H9 (cell line): ENCODE data around the gene ASXL1. TPM values are rescaled to one million over a fixed set of nuclear protein-coding genes. Genes with fewer than 3 reads are reported as not detected.

Experiments
- DNase-seq: peaks from one replicate; pipeline ENCODE4 v3.0.0-alpha.2; 2017
- H2AFZ ChIP-seq: one replicate; pipeline ENCODE4 v1.6.1; 2013; ENCODE audit warnings: mild to moderate bottlenecking, low read length, control low read depth, moderate library complexity
- H2AK5ac ChIP-seq: 2 replicates; pipeline ENCODE4 v1.6.1; 2013; ENCODE audit warnings: low read length, control low read depth, mixed read lengths; ENCODE audit not compliant: insufficient read length
- H2BK120ac ChIP-seq: one replicate; pipeline ENCODE4 v1.6.1; 2013; ENCODE audit warnings: low read depth, mild to moderate bottlenecking, low read length, control low read depth, inconsistent platforms; ENCODE audit not compliant: poor library complexity, severe bottlenecking
- H2BK12ac ChIP-seq: 2 replicates; pipeline ENCODE4 v1.6.1; 2013; ENCODE audit warnings: low read length, control low read depth, mixed read lengths, low read depth; ENCODE audit not compliant: insufficient read length
- H2BK15ac ChIP-seq: 2 replicates; pipeline ENCODE4 v1.6.1; 2013; ENCODE audit warnings: low read depth, low read length, control low read depth
- H2BK20ac ChIP-seq: one replicate; pipeline ENCODE4 v1.6.1; 2013; ENCODE audit warnings: low read depth, mild to moderate bottlenecking, low read length, control low read depth, inconsistent platforms; ENCODE audit not compliant: poor library complexity, severe bottlenecking
- H2BK5ac ChIP-seq: 2 replicates; pipeline ENCODE4 v1.6.1; 2013; ENCODE audit warnings: low read length, control low read depth, mixed read lengths; ENCODE audit not compliant: insufficient read length
- H3K14ac ChIP-seq: 2 replicates; pipeline ENCODE4 v1.6.1; 2013; ENCODE audit warnings: low read length, control low read depth; ENCODE audit not compliant: insufficient read depth
- H3K18ac ChIP-seq: 2 replicates; pipeline ENCODE4 v1.6.1; 2013; ENCODE audit warnings: low read depth, mild to moderate bottlenecking, mixed read lengths, low read length, control low read depth; ENCODE audit not compliant: insufficient read length
- H3K23ac ChIP-seq: 2 replicates; pipeline ENCODE4 v1.6.1; 2013; ENCODE audit warnings: low read length, control low read depth, mixed read lengths, low read depth; ENCODE audit not compliant: insufficient read length
- H3K23me2 ChIP-seq: 2 replicates; pipeline ENCODE4 v1.6.1; 2013; ENCODE audit warnings: low read depth, mild to moderate bottlenecking, mixed read lengths, low read length, control low read depth; ENCODE audit not compliant: insufficient read length, poor library complexity, severe bottlenecking
- H3K27ac ChIP-seq: 2 replicates; pipeline ENCODE4 v1.5.1; 2013; ENCODE audit warnings: low read length, control low read depth, mixed read lengths, low read depth; ENCODE audit not compliant: insufficient read length
- H3K27me3 ChIP-seq: 2 replicates; pipeline ENCODE4 v1.6.1; 2013; ENCODE audit warnings: low read length, control low read depth, inconsistent platforms; ENCODE audit not compliant: insufficient read depth
- H3K4ac ChIP-seq: 2 replicates; pipeline ENCODE4 v1.6.1; 2013; ENCODE audit warnings: low read depth, mild to moderate bottlenecking, control low read depth, inconsistent platforms, low read length, moderate library complexity
- H3K4me1 ChIP-seq: 2 replicates; pipeline ENCODE4 v1.6.1; 2013; ENCODE audit warnings: low read length, control low read depth, inconsistent platforms; ENCODE audit not compliant: insufficient read depth
- H3K4me2 ChIP-seq: 2 replicates; pipeline ENCODE4 v1.6.1; 2013; ENCODE audit warnings: low read length, control low read depth, mixed read lengths; ENCODE audit not compliant: insufficient read length, insufficient read depth
- H3K56ac ChIP-seq: 2 replicates; pipeline ENCODE4 v1.6.1; 2013; ENCODE audit warnings: low read depth, mild to moderate bottlenecking, mixed read lengths, low read length, control low read depth; ENCODE audit not compliant: insufficient read length
- H3K79me1 ChIP-seq: 2 replicates; pipeline ENCODE4 v1.6.1; 2013; ENCODE audit warnings: low read depth, mild to moderate bottlenecking, moderate library complexity, low read length, control low read depth, inconsistent platforms; ENCODE audit not compliant: insufficient read depth, poor library complexity, severe bottlenecking
- H3K79me2 ChIP-seq: 2 replicates; pipeline ENCODE4 v1.6.1; 2013; ENCODE audit warnings: low read length, control low read depth, inconsistent platforms; ENCODE audit not compliant: insufficient read depth
- H3K9ac ChIP-seq: 2 replicates; pipeline ENCODE4 v1.6.1; 2013; ENCODE audit warnings: low read length, control low read depth, mixed read lengths; ENCODE audit not compliant: insufficient read length; ENCODE audit errors: extremely low read depth
- H3K9me3 ChIP-seq: one replicate; pipeline ENCODE4 v1.6.1; 2013; ENCODE audit warnings: low read depth, low read length, inconsistent platforms; ENCODE audit not compliant: control insufficient read depth
- H3T11ph ChIP-seq: one replicate; pipeline ENCODE4 v1.6.1; 2013; ENCODE audit warnings: mild to moderate bottlenecking, low read length, control low read depth, inconsistent platforms
- H4K20me1 ChIP-seq: one replicate; pipeline ENCODE4 v1.6.1; 2013; ENCODE audit not compliant: control insufficient read depth, insufficient read length, insufficient read depth
- H4K5ac ChIP-seq: 2 replicates; pipeline ENCODE4 v1.6.1; 2013; ENCODE audit warnings: low read depth, mild to moderate bottlenecking, mixed read lengths, low read length, control low read depth; ENCODE audit not compliant: insufficient read length
- H4K8ac ChIP-seq: replicated peaks from 2 replicates; pipeline ENCODE4 v1.6.1; 2013; ENCODE audit warnings: low read length, control low read depth, mixed read lengths, low read depth; ENCODE audit not compliant: insufficient read length
- H4K91ac ChIP-seq: 2 replicates; pipeline ENCODE4 v1.6.1; 2013; ENCODE audit warnings: low read depth, mild to moderate bottlenecking, moderate library complexity, mixed read lengths, low read length, control low read depth; ENCODE audit not compliant: insufficient read length
- H3K27ac Mint-ChIP-seq, 3 experiments: 2 replicates in 2 of 3; 3 replicates in 1 of 3; pipeline ENCODE4 v1.8.0; 2020 to 2021; ENCODE audit warnings: mixed read lengths in 3 of 3, mild to moderate bottlenecking in 1 of 3, moderate library complexity in 1 of 3
- H3K27me3 Mint-ChIP-seq: 2 replicates; pipeline ENCODE4 v1.8.0; 2021; ENCODE audit warnings: low read depth, mild to moderate bottlenecking, moderate library complexity, mixed read lengths
- H3K36me3 Mint-ChIP-seq, 3 experiments: 2 replicates in 2 of 3; 3 replicates in 1 of 3; pipeline ENCODE4 v1.8.0; 2020 to 2021; ENCODE audit warnings: low read depth in 3 of 3, mixed read lengths in 3 of 3; ENCODE audit not compliant: insufficient read depth in 1 of 3
- H3K4me1 Mint-ChIP-seq, 2 experiments: 2 replicates each; pipeline ENCODE4 v1.8.0; 2020; ENCODE audit warnings: mixed read lengths in 2 of 2
- H3K4me3 Mint-ChIP-seq, 2 experiments: 2 replicates in 1 of 2; 3 replicates in 1 of 2; pipeline ENCODE4 v1.8.0; 2020 to 2021; ENCODE audit warnings: mild to moderate bottlenecking in 2 of 2, mixed read lengths in 2 of 2, moderate library complexity in 1 of 2
- H3K9me3 Mint-ChIP-seq, 2 experiments: 2 replicates in 1 of 2; 3 replicates in 1 of 2; pipeline ENCODE4 v1.8.0; 2020; ENCODE audit warnings: mild to moderate bottlenecking in 2 of 2, mixed read lengths in 2 of 2, moderate library complexity in 1 of 2
- CTCF ChIP-seq: fragments of 200-600 bp; sonication (generic); conservative IDR thresholded peaks from 3 replicates; pipeline ENCODE4 v1.8.0; 2021; ENCODE audit warnings: antibody characterized with exemption, mild to moderate bottlenecking
- WGBS: extraction: QIAGEN DNeasy Blood & Tissue Kit; methylation state at CpG from one replicate; pipeline ENCODE4 v1.1.7; 2013; ENCODE audit warnings: missing lambda C conversion rate, low lambda C conversion rate, mixed read lengths; ENCODE audit not compliant: insufficient read length; ENCODE audit errors: extremely low coverage; 5-methylcytosine and 5-hydroxymethylcytosine counted together
- total RNA-seq: library from RNA; stranded (reverse); gene quantifications from 2 replicates; pipeline ENCODE4 v1.2.1, GENCODE V29; 2021

ASXL1 gene
- total RNA-seq, 1 experiment from 2014 or later: 39.5 TPM

GRCh38 chr20:32363492-32363891 lies 5.4 kb downstream of the ASXL1 start:
- H4K5ac ChIP-seq: no peak overlapping the region
- Mint-ChIP-seq H3K36me3 (peaks cover 0 to 8% (median 3%) of the 10 kb centered on the region in 3 experiments; a peak in 4 of 7 replicates), H3K27me3 (peaks cover 88% of the 10 kb centered on the region), H3K4me1 (peaks cover 6 to 13% of the 10 kb centered on the region in 2 experiments), H3K9me3 (no peaks in the 10 kb centered on the region; a peak in 1 of 5 replicates), H3K4me3 (no peak overlapping the region), H3K27ac (no peak overlapping the region)
- H4K8ac ChIP-seq: no peak overlapping the region
- no peak for TF ChIP-seq CTCF
- no peak overlapping the region for H2BK15ac ChIP-seq
- no peak overlapping the region for H3K27ac ChIP-seq
- no peak overlapping the region for H2BK20ac ChIP-seq
- H4K20me1 ChIP-seq: no peaks in the 10 kb centered on the region
- no peak overlapping the region for H3K4ac ChIP-seq
- no peaks in the 10 kb centered on the region for H3K9me3 ChIP-seq
- H3K56ac ChIP-seq: no peak overlapping the region
- H4K91ac ChIP-seq: no peak overlapping the region
- H2BK12ac ChIP-seq: no peak overlapping the region
- H3K79me2 ChIP-seq: no peaks in the 10 kb centered on the region
- H3K27me3 ChIP-seq: peaks cover 31% of the 10 kb centered on the region
- no peaks in the 10 kb centered on the region for H3K23me2 ChIP-seq
- H3K4me2 ChIP-seq: no peak overlapping the region
- H3K18ac ChIP-seq: no peak overlapping the region
- no peak overlapping the region for H3K14ac ChIP-seq
- no peak for DNase-seq
- no peak overlapping the region for H2AFZ ChIP-seq
- H2BK120ac ChIP-seq: no peak overlapping the region
- WGBS: no CpG with 5 or more reads among the region's 2 CpGs
- no peak overlapping the region for H2BK5ac ChIP-seq
- no peak overlapping the region for H3T11ph ChIP-seq
- no peak overlapping the region for H3K9ac ChIP-seq
- H3K23ac ChIP-seq: no peak overlapping the region
- no peak overlapping the region for H2AK5ac ChIP-seq
- H3K4me1 ChIP-seq: no peaks in the 10 kb centered on the region
- no peaks in the 10 kb centered on the region for H3K79me1 ChIP-seq
